Measurements from ENCODE around the gene MRPL16. TPM values are rescaled to one million over a fixed set of nuclear protein-coding genes. Genes with fewer than 3 reads are reported as not detected.

MRPL16 gene
- total and polyA plus RNA-seq, 2 experiments from 2014 or later, result 77.4 to 176 TPM

GRCh38 chr11:59782080-59782479, 28.5 kb downstream of the MRPL16 start:
- Mint-ChIP-seq H3K27ac (no peak overlapping the region), H3K9me3 (peaks cover 10% of the 10 kb centered on the region; the same call in 2 of the 3 replicates), H3K36me3 (ENCODE audit: low read depth) (peaks cover 46% of the 10 kb centered on the region), H3K4me3 (no peak overlapping the region), H3K27me3 (ENCODE audit: insufficient read depth, low read depth, poor library complexity) (peaks cover 5% of the 10 kb centered on the region), H3K4me1 (no peaks in the 10 kb centered on the region; the same call in 2 of the 3 replicates)
- Histone ChIP-seq H3K27ac (ENCODE audit: low read depth) (no peak overlapping the region), H3F3A (replicated peaks; ENCODE audit: low read depth) (no peaks in the 10 kb centered on the region), H4K20me1 (replicated peaks; ENCODE audit: insufficient read depth) (peaks cover 9% of the 10 kb centered on the region; the same call in 1 of the 2 replicates), H2AFZ (no peak overlapping the region), H3K27me3 (ENCODE audit: insufficient read depth) (no peaks in the 10 kb centered on the region), H3K4me3 (no peak overlapping the region), H3K4me2 (no peak overlapping the region), H3K9me2 (ENCODE audit: insufficient read depth) (peaks cover 5% of the 10 kb centered on the region; the same call in 1 of the 2 replicates), H3K36me3 (ENCODE audit: insufficient read depth) (peaks cover 11% of the 10 kb centered on the region; the same call in 1 of the 2 replicates), H3K4me1 (ENCODE audit: insufficient read depth) (no peaks in the 10 kb centered on the region), H3K79me2 (replicated peaks; ENCODE audit: insufficient read depth) (peaks cover 4% of the 10 kb centered on the region; the same call in 1 of the 2 replicates)
- TF ChIP-seq EZH2 (IDR thresholded peaks at IDR 0.05; ENCODE audit: low read depth, unreplicated experiment) (no peak), ZNF114 (CRISPR knock-in tag; IDR thresholded peaks at IDR 0.05) (no peak), REST (IDR thresholded peaks at IDR 0.05; ENCODE audit: unreplicated experiment) (no peak), ZNF462 (CRISPR knock-in tag; IDR thresholded peaks at IDR 0.05) (no peak), ETS1 (IDR thresholded peaks at IDR 0.05) (no peak)
- DNase-seq (ENCODE audit: low spot score), result no peak
- no peak for ATAC-seq

Measured in GM23338 (cell line).